Measurements from ENCODE around the gene PPWD1.

The PPWD1 gene

GRCh38 chr5:65624025-65624570 is 61.0 kb downstream of the PPWD1 start, which contains the start of gene TRIM23:
TRIM23 (minus strand) TSS chr5:65624333; CDS start chr5:65624274, 59 bp downstream.
- peak; percentile 92 to 93 for DNase-seq

- peak; percentile 87 to 91 for DNase-seq
Observed at GRCh38 chr5:65624571-65625555, 61.8 kb downstream of the PPWD1 start, which contains the start of the genes SHLD3 and TRAPPC13. SHLD3 (plus strand) TSS chr5:65625027; CDS start chr5:65629588, 4,561 bp downstream. TRAPPC13 (plus strand) TSS chr5:65625027; CDS start chr5:65625061, 34 bp downstream.

- no peak for DNase-seq
Observed at GRCh38 chr5:65625743-65626142, 62.6 kb downstream of the PPWD1 start.

- DNase-seq = no peak
Observed at GRCh38 chr5:65630981-65631380, 67.9 kb downstream of the PPWD1 start.
